NT2/D1 (cell line): Measurements from ENCODE around the gene PSMD5.

ENCODE experiments used
- SUZ12 ChIP-seq: IDR thresholded peaks from 2 replicates; pipeline ENCODE4 v1.6.1; 2011; ENCODE audit not compliant: insufficient read length, insufficient read depth; ENCODE audit errors: extremely low read depth
- YY1 ChIP-seq: IDR thresholded peaks from 2 replicates; pipeline ENCODE4 v1.6.1; 2011; ENCODE audit not compliant: insufficient read length, insufficient read depth
- ZNF274 ChIP-seq: IDR thresholded peaks from 2 replicates; pipeline ENCODE4 v1.6.1; 2011; ENCODE audit warnings: mild to moderate bottlenecking, low read depth, low read length

GRCh38 chr9:120845255-120845654, 2.5 kb upstream of the PSMD5 start:
- TF ChIP-seq SUZ12 (no peak), ZNF274 (no peak), YY1 (no peak)
